K562 (cell line): Measurements from ENCODE around the gene CYP1B1. TPM values are rescaled to one million over a fixed set of nuclear protein-coding genes. Genes with fewer than 3 reads are reported as not detected.

Experiments used
- ATAC-seq: fragments of 200-7000 bp; cut with Tn5 transposase; 3 replicates; pipeline ENCODE4 v1.9.1; 2020; ENCODE audit warnings: moderate library complexity
- BruUV-seq: library from RNA; stranded (reverse); fragments of 400-500 nt; replicated peaks from 2 replicates; lab custom pipeline; 2021; lab: Mats Ljungman, UMichigan
- CTCF ChIA-PET: fragments of 300-600 bp; formaldehyde crosslinking; extraction: SDS; loops from one replicate; lab custom pipeline; 2021; ENCODE audit warnings: low intra/inter-chr PET ratio; lab: Yijun Ruan, JAX
- POLR2A ChIA-PET: fragments of 300-600, 350-650 bp; sonication (Branson Sonifier 250); formaldehyde crosslinking; extraction: SDS; loops from one replicate; lab custom pipeline; 2021; ENCODE audit warnings: antibody characterized with exemption, inconsistent platforms; lab: Yijun Ruan, JAX
- DNase-seq, 4 experiments: peaks; one replicate each; pipeline versions ENCODE4 v3.0.0 to v3.0.0-alpha.2; 2011 to 2018; ENCODE audit warnings: low spot score in 3 of 4, mixed read lengths in 3 of 4; ENCODE audit errors: extremely low read depth in 1 of 4
- FAIRE-seq: peaks from 2 replicates; lab custom pipeline; 2011; peaks lifted over from hg19 to GRCh38; lab: Jason Lieb, UNC
- H2AFZ ChIP-seq: 2 replicates; pipeline ENCODE4 v1.6.0; 2011; ENCODE audit warnings: low read depth, low read length, control low read depth, inconsistent platforms
- H3K27ac ChIP-seq: fragments of 200-600 bp; 3 replicates; pipeline ENCODE4 v1.8.0; 2011; ENCODE audit warnings: low read depth, mild to moderate bottlenecking, control low read depth, inconsistent platforms, low read length, moderate library complexity, mixed read lengths; ENCODE audit errors: extremely low read depth
- H3K27me3 ChIP-seq, 2 experiments: fragments of 300-600 bp in 1 of 2; 2 replicates in 1 of 2; 3 replicates in 1 of 2; pipeline versions ENCODE4 v1.6.0 to v1.8.0; 2011; ENCODE audit warnings: inconsistent platforms in 2 of 2, low read length in 2 of 2, mild to moderate bottlenecking in 1 of 2, mixed read lengths in 1 of 2, moderate library complexity in 1 of 2; ENCODE audit not compliant: control insufficient read depth in 2 of 2, insufficient read depth in 2 of 2
- H3K36me3 ChIP-seq: fragments of 300-600 bp; 3 replicates; pipeline ENCODE4 v1.8.0; 2011; ENCODE audit warnings: mild to moderate bottlenecking, low read length, inconsistent platforms; ENCODE audit not compliant: control insufficient read depth, insufficient read depth
- H3K4me1 ChIP-seq, 2 experiments: fragments of 200-600 bp in 1 of 2; replicated peaks in 1 of 2; 2 replicates in 1 of 2; 3 replicates in 1 of 2; pipeline versions ENCODE4 v1.5.1 to v1.8.0; 2011; ENCODE audit warnings: inconsistent platforms in 2 of 2, low read length in 2 of 2, mild to moderate bottlenecking in 1 of 2, mixed read lengths in 1 of 2, moderate library complexity in 1 of 2; ENCODE audit not compliant: control insufficient read depth in 2 of 2, insufficient read depth in 2 of 2
- H3K4me2 ChIP-seq: 2 replicates; pipeline ENCODE4 v1.6.1; 2011; ENCODE audit warnings: low read length, control low read depth, inconsistent platforms, mixed read lengths; ENCODE audit not compliant: insufficient read depth
- H3K4me3 ChIP-seq: fragments of 200-600 bp; sonication (generic), shearing (Covaris generic); 2 replicates; pipeline ENCODE4 v1.5.1; 2016; ENCODE audit warnings: control low read depth, inconsistent platforms
- H3K79me2 ChIP-seq: fragments of 200-600 bp; 3 replicates; pipeline ENCODE4 v1.8.0; 2011; ENCODE audit warnings: low read length, inconsistent platforms; ENCODE audit not compliant: control insufficient read depth, insufficient read depth
- H3K9ac ChIP-seq, 2 experiments: 2 replicates each; pipeline versions ENCODE4 v1.6.0 to v1.6.1; 2011; ENCODE audit warnings: low read depth in 2 of 2, low read length in 2 of 2, control low read depth in 1 of 2, inconsistent platforms in 1 of 2, mild to moderate bottlenecking in 1 of 2, mixed read lengths in 1 of 2; ENCODE audit not compliant: insufficient read depth in 1 of 2
- H3K9me1 ChIP-seq: one replicate; pipeline ENCODE4 v1.6.0; 2011; ENCODE audit warnings: inconsistent platforms, mild to moderate bottlenecking, low read length, moderate library complexity; ENCODE audit not compliant: control insufficient read depth, insufficient read depth
- H3K9me3 ChIP-seq: replicated peaks from 2 replicates; pipeline ENCODE4 v1.5.1; 2011; ENCODE audit warnings: low read depth, low read length, inconsistent platforms; ENCODE audit not compliant: control insufficient read depth, insufficient read depth
- H4K20me1 ChIP-seq: replicated peaks from 2 replicates; pipeline ENCODE4 v1.6.1; 2011; ENCODE audit warnings: low read length, inconsistent platforms, mixed read lengths; ENCODE audit not compliant: control insufficient read depth, insufficient read depth
- AFF4 ChIP-seq: sonication (generic); formaldehyde crosslinking; IDR thresholded peaks from 2 replicates; pipeline ENCODE4 v1.8.0; 2023; ENCODE audit warnings: mild to moderate bottlenecking, missing genetic modification reagents
- ARID2 ChIP-seq: fragments of 450-650 bp; IDR thresholded peaks from 2 replicates; pipeline ENCODE4 v1.6.1; 2017; ENCODE audit warnings: antibody characterized with exemption, mild to moderate bottlenecking
- ATF6 ChIP-seq: sonication (generic); formaldehyde crosslinking; IDR thresholded peaks from 2 replicates; pipeline ENCODE4 v1.4.0; 2020; ENCODE audit warnings: mild to moderate bottlenecking, missing genetic modification reagents
- CTBP1 ChIP-seq: fragments of 450-650 bp; IDR thresholded peaks from 2 replicates; pipeline ENCODE4 v1.6.1; 2016; ENCODE audit warnings: borderline replicate concordance
- HCFC1 ChIP-seq: IDR thresholded peaks from 2 replicates; pipeline ENCODE4 v1.6.1; 2012; ENCODE audit warnings: low read depth, low read length, improper control_type of control experiment
- RBFOX2 ChIP-seq: fragments of 200-400 bp; formaldehyde crosslinking; IDR thresholded peaks from 2 replicates; pipeline ENCODE4 v1.6.1; 2017; ENCODE audit warnings: low read depth, mild to moderate bottlenecking, low read length, moderate library complexity
- SAFB2 ChIP-seq: fragments of 200-400 bp; formaldehyde crosslinking; IDR thresholded peaks from 2 replicates; pipeline ENCODE4 v1.6.1; 2018; ENCODE audit warnings: borderline replicate concordance, low read length, low read depth, moderate library complexity; ENCODE audit not compliant: severe bottlenecking
- ZBED1 ChIP-seq: IDR thresholded peaks from 2 replicates; pipeline ENCODE4 v1.6.1; 2014
- ZNF586 ChIP-seq: fragments of 450-650 bp; formaldehyde crosslinking; conservative IDR thresholded peaks from 2 replicates; pipeline ENCODE4 v1.4.0; 2020; ENCODE audit warnings: mild to moderate bottlenecking, moderate library complexity
- WGBS: fragments of 100-300 bp; shearing (Covaris generic); methylation state at CpG from one replicate; pipeline ENCODE4 v1.1.6; 2016; ENCODE audit warnings: low coverage, mixed read lengths; ENCODE audit not compliant: insufficient coverage; ENCODE audit errors: missing lambda C conversion rate; 5-methylcytosine and 5-hydroxymethylcytosine counted together
- in situ Hi-C: fragments of 300-500 bp; cut with MboI; formaldehyde crosslinking; loops from 4 replicates; pipeline ENCODE4 v1.15.0; 2018; ENCODE audit warnings: inconsistent platforms, mixed read lengths
- intact Hi-C: fragments of 100-400 bp; cut with micrococcal nuclease; formaldehyde crosslinking; loops from 2 replicates; pipeline ENCODE4 v1.14.2; 2022
- polyA plus RNA-seq, 8 experiments: library from polyadenylated mRNA; depleted of rRNA in 4 of 8; stranded (reverse) in 5 of 8; unstranded in 3 of 8; fragments of >200 nt; fragmentation: Nextera tagmentation in 2 of 8; fragmentation: Illumina TruSeq in 1 of 8; extraction: Ambion mirVana in 2 of 8; extraction: Trizol in 1 of 8; gene quantifications; 2 replicates each; pipeline versions ENCODE4 v1.2.1 to v1.2.3, GENCODE V29; 2011 to 2014; ENCODE audit warnings: inconsistent platforms in 1 of 8, missing spikeins in 1 of 8
- total RNA-seq, 7 experiments: library from RNA; depleted of rRNA in 6 of 7; stranded (reverse); fragments of >200 nt in 6 of 7; fragmentation: Illumina TruSeq in 2 of 7; extraction: Trizol in 2 of 7; gene quantifications; 2 replicates each; pipeline versions ENCODE4 v1.2.1 to v1.2.3, GENCODE V29; 2011 to 2021; ENCODE audit warnings: low replicate concordance in 1 of 7

The CYP1B1 gene
- total and polyA plus RNA-seq, 9 of the 15 experiments (the other 6 are each of a cell fraction or from before 2014, with no cell fraction given): 0.07 TPM; not detected in 8

DNA sequence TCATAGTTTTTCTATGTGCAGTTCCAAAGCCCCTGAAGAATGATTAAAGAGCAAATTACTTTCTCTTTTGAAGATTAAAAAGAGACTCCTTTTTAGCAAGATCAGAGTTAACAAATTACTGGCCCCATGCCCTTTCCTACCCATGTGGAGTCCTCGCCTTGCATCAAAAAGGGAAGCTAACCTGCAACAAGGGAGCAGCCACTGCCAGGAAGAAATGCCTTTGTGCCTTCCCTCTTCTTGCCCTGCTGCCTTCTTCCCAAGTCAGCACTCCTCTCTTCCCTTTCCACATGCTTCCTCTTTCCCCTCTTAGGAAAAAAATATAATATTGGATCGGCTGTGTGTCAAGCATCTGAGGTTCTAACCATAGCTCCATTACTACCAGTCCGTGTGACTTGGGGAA is 37.1 kb upstream of the CYP1B1 start:
- H3K27ac ChIP-seq: no peak overlapping the region
- ATAC-seq (no peak), FAIRE-seq (no peak), DNase-seq (no peak)
- no peak overlapping the region for H3K4me2 ChIP-seq
- 0% methylated on average over 3 of the region's 3 CpGs for WGBS
- no peak overlapping the region for H2AFZ ChIP-seq
- in situ Hi-C loops: no loop called here
- ChIA-PET CTCF (no interaction called here), POLR2A (interaction anchor here (0.6 kb wide), 1 partner anchor 197 kb away, joined by 3 read pairs; no protein-coding TSS in a partner anchor)
- peaks cover 2 to 21% of the 10 kb centered on the region in 2 experiments; a peak in 4 of 5 replicates for H3K27me3 ChIP-seq
- BruUV-seq: no TSS peak
- H3K36me3 ChIP-seq: no peaks in the 10 kb centered on the region
- H3K9me1 ChIP-seq: no peaks in the 10 kb centered on the region
- intact Hi-C loops: no loop called here
- H4K20me1 ChIP-seq: no peaks in the 10 kb centered on the region
- H3K4me1 ChIP-seq: no peaks in the 10 kb centered on the region
- H3K9ac ChIP-seq: no peak overlapping the region
- no peaks in the 10 kb centered on the region for H3K79me2 ChIP-seq
- no peak for TF ChIP-seq HCFC1
- no peak for TF ChIP-seq CTBP1
- TF ChIP-seq AFF4: no peak
- TF ChIP-seq ZNF586 (CRISPR knock-in tag): no peak
- no peak for TF ChIP-seq ZBED1
- TF ChIP-seq ATF6: no peak
- TF ChIP-seq SAFB2: no peak
- no peak for TF ChIP-seq RBFOX2
- TF ChIP-seq ARID2: no peak
- no peak overlapping the region for H3K4me3 ChIP-seq
- no peaks in the 10 kb centered on the region for H3K9me3 ChIP-seq
